Lower leg skin (tissue), 3 donors: ENCODE measurements around the gene ISCA2.

ENCODE experiments used
- CTCF ChIP-seq, 3 donors: fragments of 450-650 bp; IDR thresholded peaks; one replicate each; pipeline ENCODE4 v1.5.1; 2016; ENCODE audit warnings: antibody characterized with exemption in 3 of 3, mild to moderate bottlenecking in 3 of 3, moderate library complexity in 2 of 3
- POLR2A ChIP-seq, 2 donors: fragments of 450-650 bp; IDR thresholded peaks; one replicate each; pipeline ENCODE4 v1.6.1; 2016 to 2017; ENCODE audit warnings: antibody characterized with exemption in 2 of 2, mild to moderate bottlenecking in 1 of 2, moderate library complexity in 1 of 2

GRCh38 chr14:74508292-74508731 is 14.7 kb downstream of the ISCA2 start:
- TF ChIP-seq CTCF (IDR thresholded peaks at IDR 0.05) = no peak
- TF ChIP-seq POLR2A (IDR thresholded peaks at IDR 0.05) = no peak
